OCI-LY3 (cell line): ENCODE results near the gene PVRIG.

Source experiments
- CTCF ChIP-seq: fragments of 200-600, 300-600 bp; sonication (generic); IDR thresholded peaks from 2 replicates; pipeline ENCODE4 v1.5.1; 2014; ENCODE audit warnings: antibody characterized with exemption, low read length, low read depth
- EZH2phosphoT487 ChIP-seq: fragments of 200-600 bp; shearing (Covaris generic); IDR thresholded peaks from 2 replicates; pipeline ENCODE4 v1.6.1; 2018; ENCODE audit warnings: antibody characterized with exemption, mixed run types, low read depth

GRCh38 chr7:100213672-100214071 lies 6.1 kb upstream of the PVRIG start:
- TF ChIP-seq CTCF, result no peak
- TF ChIP-seq EZH2phosphoT487, result no peak
